ENCODE measurements around the gene SMC3. TPM values are rescaled to one million over a fixed set of nuclear protein-coding genes. Genes with fewer than 3 reads are reported as not detected.

The SMC3 gene
- total RNA-seq, 1 experiment from 2014 or later: 64.3 TPM

DNA sequence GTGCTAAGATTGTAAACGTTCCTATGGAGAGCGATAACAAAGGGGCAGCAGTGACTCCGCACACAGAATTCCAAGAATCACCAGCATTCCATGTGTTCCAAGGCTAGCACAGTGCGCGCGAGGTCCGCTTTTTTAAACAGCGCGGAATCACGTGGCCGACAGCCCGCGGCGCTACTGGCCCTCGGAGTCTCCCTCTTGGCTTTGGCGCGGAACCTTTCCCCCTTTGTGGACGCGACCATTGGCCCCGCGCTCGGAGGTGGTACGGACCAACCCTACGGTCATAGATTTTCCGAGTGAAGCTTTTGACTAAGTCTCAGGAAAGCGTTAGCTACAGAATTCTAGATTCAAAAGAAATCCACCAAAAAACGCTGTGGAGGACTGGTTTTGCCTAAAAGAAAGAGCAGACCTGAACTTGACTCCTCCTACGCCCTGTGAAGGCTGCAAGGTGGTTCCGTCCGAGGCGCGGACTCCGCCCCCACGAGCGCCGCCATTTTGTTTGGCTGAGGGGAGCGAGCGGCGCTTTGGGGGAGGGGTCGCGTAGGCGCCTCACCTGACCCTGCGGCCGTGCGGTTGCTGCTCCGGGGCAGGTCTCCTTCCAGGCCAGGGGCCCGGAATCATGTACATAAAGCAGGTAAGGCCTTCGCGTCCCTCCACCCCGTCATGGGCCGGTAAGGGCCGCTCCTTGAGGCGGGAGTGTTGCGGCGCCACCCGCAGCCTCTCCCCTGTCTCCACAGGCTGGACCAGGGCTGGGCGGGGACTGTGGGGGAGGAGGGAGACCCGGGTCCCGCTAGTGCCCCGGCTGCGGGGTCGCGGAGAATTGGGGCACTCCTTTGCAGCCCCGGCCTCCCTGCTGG is at the start of gene SMC3 (continued):
- TF ChIP-seq, protein P1, sequence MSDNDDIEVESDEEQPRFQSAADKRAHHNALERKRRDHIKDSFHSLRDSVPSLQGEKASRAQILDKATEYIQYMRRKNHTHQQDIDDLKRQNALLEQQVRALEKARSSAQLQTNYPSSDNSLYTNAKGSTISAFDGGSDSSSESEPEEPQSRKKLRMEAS (IDR thresholded peaks at IDR 0.05): peak; percentile 100
- TF ChIP-seq, protein P2, sequence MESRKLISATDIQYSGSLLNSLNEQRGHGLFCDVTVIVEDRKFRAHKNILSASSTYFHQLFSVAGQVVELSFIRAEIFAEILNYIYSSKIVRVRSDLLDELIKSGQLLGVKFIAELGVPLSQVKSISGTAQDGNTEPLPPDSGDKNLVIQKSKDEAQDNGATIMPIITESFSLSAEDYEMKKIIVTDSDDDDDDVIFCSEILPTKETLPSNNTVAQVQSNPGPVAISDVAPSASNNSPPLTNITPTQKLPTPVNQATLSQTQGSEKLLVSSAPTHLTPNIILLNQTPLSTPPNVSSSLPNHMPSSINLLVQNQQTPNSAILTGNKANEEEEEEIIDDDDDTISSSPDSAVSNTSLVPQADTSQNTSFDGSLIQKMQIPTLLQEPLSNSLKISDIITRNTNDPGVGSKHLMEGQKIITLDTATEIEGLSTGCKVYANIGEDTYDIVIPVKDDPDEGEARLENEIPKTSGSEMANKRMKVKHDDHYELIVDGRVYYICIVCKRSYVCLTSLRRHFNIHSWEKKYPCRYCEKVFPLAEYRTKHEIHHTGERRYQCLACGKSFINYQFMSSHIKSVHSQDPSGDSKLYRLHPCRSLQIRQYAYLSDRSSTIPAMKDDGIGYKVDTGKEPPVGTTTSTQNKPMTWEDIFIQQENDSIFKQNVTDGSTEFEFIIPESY (IDR thresholded peaks at IDR 0.05; ENCODE audit: extremely low read depth, insufficient replicate concordance, low read length): no peak

DNA sequence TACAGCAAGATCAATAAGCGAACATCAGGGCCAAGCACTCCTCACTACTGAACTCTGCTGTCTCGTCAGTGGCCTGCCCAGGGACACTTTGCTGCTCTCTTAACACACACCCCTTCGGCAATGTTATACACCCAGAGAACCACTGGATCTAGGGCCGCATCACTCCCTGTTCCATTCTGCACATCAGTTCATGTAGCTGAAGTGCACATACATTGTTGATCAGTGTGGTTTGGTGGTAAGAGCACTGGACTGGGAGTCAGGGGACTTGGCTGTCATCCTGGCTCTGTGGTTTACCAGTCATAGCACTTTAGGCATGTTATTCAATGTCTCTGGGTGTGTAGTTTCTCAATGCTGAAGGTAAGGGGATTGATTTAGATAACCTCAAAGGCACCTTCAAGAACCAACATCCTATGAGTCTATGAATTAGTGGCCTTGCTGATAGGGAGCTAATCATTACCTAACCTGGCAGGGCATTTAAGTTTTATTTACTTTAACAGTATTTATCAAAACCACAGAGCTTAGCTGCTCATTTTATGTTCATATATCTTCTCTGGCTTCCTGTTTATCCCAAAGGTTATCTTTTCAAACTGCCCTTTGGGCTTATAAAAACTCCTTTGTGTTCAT is 45.0 kb upstream of the SMC3 start:
- no peaks in the 10 kb centered on the region for H3K36me3 ChIP-seq (ENCODE audit: control insufficient read depth in 1 of 2, insufficient read depth in 2 of 2, low read length in 2 of 2)
- no peaks in the 10 kb centered on the region for H4K20me1 ChIP-seq (ENCODE audit: insufficient read depth)
- H3K4me1 ChIP-seq (ENCODE audit: control insufficient read depth in 1 of 2, insufficient read depth in 2 of 2, low read length in 2 of 2): peaks cover 37 to 52% of the 10 kb centered on the region in 2 experiments
- H3K4me3 ChIP-seq (replicated peaks in 1 of 2; ENCODE audit: low read depth in 1 of 2, low read length in 2 of 2): no peak overlapping the region
- H3K27ac ChIP-seq (ENCODE audit: low read depth, low read length): no peak overlapping the region
- no peak overlapping the region for H3K4me2 ChIP-seq (ENCODE audit: low read length)
- BruUV-seq (replicated peaks): no TSS peak
- peaks cover 27% of the 10 kb centered on the region for H3K79me2 ChIP-seq (ENCODE audit: insufficient read depth, low read length)
- DNase-seq (ENCODE audit: low read depth, low spot score) (no peak), ATAC-seq (peak; percentile 17; the same call in 1 of the 2 replicates)
- TF ChIP-seq EGR1 (IDR thresholded peaks at IDR 0.05; ENCODE audit: low read depth): no peak
- H3K9ac ChIP-seq (ENCODE audit: low read length): no peak overlapping the region
- no peaks in the 10 kb centered on the region for H3K9me3 ChIP-seq (ENCODE audit: control insufficient read depth in 1 of 2, insufficient read depth in 1 of 2, low read depth in 1 of 2, low read length in 2 of 2)
- no peaks in the 10 kb centered on the region for H3K9me2 ChIP-seq (ENCODE audit: insufficient read depth)
- POLR2A ChIA-PET: interaction anchor here (1.2 kb wide), 1 partner anchor 24 kb away, joined by 4 read pairs; no protein-coding TSS in a partner anchor
- intact Hi-C loops (cut with micrococcal nuclease): no loop called here
- RAD21 ChIA-PET (ENCODE audit: low non-redundant PET in 1 of 2, low total read pairs in 2 of 2, uncharacterized antibody in 2 of 2, unreplicated experiment in 2 of 2): interaction anchor here in 1 of 2 experiments (0.8 kb wide), 1 partner anchor 62 kb away, joined by 3 read pairs; no protein-coding TSS in a partner anchor
- H3K27me3 ChIP-seq (ENCODE audit: insufficient read depth, low read length): no peaks in the 10 kb centered on the region
- CTCF ChIA-PET: interaction anchor here (1.3 kb wide), 1 partner anchor 11 kb away, joined by 3 read pairs; no protein-coding TSS in a partner anchor
- H2AFZ ChIP-seq (ENCODE audit: low read depth, low read length, poor library complexity, severe bottlenecking): no peak overlapping the region

Measured in HCT116 (cell line).